Hindlimb muscle (tissue), 1 donor: ENCODE data around the gene HOXA7. TPM values are rescaled to one million over a fixed set of nuclear protein-coding genes. Genes with fewer than 3 reads are reported as not detected.

Source experiments
- DNase-seq: peaks from one replicate; pipeline ENCODE4 v3.0.0-alpha.2; 2013
- polyA plus RNA-seq: library from polyadenylated mRNA; unstranded; fragments of 120-200 nt; gene quantifications from one replicate; pipeline ENCODE4 v1.2.1, GENCODE V29; 2013; ENCODE audit not compliant: insufficient read length

Gene HOXA7
- polyA plus RNA-seq, 1 donor, result 13.5 TPM

DNA sequence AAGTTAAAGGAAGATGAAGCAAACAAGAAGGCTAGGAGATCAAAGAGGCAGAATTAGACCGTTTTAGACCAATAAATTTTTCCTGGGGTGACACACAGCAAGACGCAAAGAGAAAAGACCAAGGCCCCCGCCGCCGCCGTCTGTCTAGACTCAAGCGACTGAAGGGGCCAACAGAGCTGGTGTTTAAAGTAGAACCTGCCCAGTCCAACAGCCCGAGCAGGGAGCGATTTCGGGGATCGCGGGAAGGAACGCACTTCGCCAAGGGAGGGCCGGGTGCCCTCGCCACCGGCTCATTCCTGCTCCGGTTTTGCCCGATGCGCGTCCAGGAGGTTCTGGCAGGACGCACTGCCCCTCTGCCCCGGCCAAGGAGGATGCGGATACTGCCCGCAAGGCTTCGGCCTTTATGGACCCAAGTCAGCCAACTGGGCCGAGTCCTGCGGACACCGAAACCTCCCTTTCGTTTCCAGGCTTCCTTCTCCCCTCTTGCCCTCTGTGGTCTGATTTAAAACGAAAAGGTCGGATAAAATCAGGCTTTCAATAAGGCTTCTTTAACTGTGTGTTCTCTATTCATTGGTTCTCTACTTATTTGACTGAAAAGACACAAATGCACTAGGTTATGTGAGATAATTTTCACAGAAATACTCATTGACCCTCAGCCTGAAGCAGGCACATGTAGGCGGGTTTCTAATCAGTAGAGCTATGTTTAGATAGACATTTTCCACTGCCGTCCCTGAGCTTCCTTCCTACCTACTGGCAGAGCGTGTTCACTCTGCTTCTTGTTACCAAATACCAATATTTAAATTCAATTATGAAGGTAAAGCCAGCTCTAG lies 2.2 kb upstream of the HOXA7 start:
- DNase-seq, result no peak

DNA sequence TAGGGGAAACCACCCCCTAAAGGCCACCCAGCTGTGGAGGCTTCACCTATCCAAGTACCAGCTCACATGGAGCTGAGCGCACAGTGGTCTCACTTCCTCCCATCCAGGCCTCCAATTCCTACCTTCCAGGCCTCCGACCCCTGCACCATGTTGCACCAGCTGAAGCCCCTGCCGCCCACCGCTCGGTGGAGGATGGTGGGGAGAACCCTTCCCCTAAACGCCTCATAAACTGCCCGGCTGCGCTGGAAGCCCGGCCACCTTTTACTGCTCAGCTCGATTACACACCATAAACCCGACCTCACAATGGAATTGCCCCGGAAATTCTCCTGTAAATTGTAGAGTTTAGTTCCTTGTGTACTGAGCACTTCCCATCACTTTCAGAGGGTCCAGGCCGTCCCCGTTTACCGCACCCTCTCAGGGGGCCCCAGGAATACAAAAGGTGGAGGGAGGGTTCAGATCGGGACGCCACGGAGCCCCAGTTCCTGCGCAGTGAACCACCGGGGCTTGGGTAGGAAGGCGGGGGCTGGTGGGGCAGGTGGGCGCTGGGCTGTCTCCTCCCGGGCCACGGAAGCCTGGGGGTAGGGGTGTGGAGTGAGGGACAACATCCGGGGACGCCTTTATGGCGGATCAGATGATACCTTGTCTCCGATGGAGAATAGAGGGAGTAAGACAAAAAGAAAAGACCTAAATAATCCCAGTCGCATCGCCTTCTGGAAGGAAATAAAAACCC lies 1.4 kb upstream of the HOXA7 start:
- no peak for DNase-seq

DNA sequence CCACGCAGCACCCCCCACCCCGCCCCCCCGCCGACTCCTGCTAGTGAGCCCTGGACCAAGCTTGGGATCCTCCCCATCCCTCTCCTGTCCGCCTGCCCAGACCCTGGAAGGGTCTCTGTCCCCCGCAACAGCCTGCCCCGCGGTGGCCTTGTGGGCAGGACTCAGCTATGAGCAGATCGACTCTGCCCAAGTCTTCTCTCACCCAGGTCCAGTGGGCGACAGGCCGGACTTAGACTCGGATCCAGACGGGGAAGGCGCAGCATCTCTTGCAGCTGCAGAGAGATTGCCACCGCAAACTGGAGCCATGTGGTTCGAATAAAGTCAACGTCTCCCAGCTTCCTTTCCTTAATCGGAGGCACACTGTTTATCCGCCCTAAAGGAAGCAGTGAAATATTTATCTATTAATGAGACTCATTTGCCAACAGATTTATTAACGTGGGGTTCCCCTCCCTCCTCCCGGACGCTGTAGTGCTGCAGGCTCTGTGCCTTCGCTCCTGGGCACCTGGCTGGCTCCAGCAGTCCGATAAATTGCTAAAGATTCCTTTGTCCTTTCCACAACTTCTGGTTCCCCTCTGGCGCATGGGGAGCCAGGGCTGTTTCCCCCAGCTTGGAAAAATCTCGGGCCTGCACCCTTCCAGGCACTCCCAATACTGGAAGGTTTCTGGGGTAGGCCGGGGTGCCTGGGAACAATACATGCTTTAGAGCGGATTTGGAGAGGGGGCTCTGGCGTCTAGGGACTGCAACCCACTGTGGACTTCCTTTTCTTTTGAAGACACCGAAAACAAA lies 634 bp upstream of the HOXA7 start:
- DNase-seq, result no peak

DNA sequence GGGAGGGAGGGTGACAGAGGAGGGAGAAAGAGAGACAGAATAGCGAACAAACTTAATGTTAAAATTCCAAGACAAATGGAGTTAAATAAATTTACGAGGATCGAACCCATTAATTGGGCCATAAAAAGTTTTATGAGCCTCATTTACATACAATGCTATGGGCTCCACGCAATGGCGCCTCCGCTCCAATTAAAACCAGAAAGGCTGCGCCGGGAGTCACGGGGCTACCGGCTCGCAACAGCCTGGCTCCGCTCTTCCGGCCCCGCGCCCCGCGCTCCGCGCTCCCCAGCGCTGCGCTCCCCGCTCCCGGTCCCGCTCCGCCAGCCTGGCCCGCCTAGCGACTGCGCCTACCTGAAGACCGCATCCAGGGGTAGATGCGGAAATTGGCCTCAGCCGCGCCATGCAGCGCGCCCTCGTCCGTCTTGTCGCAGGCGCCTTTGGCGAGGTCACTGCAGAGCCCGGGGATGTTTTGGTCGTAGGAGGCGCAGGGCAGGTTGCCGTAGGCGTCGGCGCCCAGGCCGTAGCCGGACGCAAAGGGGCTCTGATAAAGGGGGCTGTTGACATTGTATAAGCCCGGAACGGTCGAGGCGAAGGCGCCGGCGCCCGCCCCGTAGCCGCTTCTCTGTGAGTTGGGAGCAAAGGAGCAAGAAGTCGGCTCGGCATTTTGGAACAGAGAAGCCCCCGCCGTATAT lies 513 bp downstream of the HOXA7 start:
- peak; percentile 59 for DNase-seq

DNA sequence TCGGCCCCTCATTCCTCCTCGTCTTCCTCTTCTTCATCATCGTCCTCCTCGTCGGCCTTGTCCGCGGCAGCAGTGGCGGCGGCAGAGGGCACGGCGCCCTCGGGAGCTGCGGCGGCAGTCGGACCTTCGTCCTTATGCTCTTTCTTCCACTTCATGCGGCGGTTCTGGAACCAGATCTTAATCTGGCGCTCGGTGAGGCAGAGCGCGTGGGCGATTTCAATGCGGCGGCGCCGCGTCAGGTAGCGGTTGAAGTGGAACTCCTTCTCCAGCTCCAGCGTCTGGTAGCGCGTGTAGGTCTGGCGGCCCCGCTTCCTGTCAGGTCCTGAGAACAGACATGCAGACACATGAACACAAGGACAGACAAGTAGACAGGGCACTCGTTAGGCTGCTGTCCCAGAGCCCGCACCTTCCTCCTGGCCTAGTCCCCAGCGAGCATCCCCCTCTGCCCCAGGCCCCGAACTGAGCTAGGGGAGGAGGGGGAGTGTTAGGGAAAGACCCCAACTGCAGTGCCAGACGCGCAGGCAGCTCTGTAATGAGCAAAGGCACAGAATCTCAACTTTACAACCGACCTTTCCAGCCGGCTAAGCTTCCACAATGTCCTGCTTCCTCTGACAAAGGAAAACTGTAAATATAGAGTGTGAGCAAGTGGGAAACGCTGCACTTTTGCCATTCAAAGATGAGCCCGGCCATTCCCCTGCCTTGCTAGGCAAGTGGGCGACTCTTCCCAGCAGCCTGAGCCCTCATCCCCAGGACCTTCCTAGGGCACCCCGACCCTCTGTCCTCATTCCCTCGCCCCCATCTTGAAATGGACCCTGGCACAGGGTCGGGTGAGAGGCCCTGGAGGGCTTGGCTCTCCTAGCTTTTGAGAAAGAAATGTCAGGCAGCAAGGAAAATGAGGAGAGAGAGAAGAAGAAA lies 1.3 kb downstream of the HOXA7 start:
- DNase-seq, result no peak

DNA sequence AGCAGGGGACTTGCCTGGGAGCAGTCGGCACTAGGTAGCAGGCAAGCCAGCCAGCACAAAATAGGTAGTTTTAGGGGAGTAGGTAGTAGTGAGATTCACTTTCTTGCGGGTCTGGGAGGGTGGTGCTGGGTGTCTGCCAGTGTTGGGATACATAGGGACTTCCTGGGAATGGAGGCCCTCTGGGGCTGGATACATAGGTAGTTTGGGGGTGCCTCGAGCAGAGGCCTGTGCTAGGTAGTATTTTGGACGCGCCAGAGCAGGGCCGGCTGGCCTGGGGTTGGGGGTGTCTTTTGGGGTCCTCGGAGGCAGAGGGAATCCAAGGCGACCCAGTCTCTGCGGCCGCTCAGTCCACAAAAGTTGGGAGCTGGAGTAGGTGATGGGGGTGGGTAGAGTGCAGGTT lies 2.1 kb downstream of the HOXA7 start:
- no peak for DNase-seq

DNA sequence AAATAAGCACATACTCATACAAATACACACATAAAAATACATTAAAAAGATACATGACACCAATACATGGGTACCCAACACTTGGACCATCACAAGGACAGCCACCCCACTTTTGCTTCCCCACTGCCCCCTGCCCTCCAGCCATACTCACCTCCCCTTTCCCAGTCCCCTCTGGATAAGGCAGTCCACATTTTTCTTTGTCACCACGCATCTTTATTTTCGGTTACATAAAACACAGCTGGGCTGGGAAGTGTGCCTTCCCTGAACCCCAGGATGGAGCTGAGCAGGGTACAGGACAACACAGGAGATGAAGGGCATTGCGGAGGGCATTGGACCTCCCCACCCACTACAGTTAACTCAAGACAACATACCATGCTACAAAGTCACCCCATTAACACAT lies 2.9 kb downstream of the HOXA7 start:
- no peak for DNase-seq

DNA sequence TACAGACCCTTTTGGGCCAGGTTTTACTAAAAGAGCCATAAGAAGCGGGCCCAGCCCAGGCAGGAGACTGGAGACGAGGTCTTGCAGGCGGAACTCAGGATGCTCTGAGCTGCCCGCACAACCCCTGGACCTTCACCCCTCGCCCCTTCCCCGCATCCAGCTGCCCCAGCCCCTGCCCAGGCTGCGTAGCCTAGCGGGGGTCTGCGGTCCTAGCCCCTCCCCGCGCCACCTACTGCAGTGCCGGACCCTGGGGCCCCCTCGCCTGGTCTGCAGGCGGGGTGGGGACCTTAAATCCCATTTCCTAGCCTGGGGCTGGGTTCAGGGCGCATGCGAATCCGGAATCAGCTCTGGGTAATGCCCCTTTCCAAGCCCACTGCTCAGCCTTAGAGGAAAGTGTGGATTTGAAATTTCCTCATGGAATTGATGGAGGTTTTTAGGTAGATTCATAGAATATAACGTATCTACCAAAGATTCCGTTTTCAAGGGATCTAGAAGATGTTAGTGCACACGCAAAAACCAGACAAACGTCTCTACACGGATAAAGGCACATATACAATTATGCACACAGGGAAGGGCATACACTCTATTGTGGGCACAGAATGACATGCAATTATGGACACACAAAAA lies 3.5 kb downstream of the HOXA7 start:
- DNase-seq, result no peak

DNA sequence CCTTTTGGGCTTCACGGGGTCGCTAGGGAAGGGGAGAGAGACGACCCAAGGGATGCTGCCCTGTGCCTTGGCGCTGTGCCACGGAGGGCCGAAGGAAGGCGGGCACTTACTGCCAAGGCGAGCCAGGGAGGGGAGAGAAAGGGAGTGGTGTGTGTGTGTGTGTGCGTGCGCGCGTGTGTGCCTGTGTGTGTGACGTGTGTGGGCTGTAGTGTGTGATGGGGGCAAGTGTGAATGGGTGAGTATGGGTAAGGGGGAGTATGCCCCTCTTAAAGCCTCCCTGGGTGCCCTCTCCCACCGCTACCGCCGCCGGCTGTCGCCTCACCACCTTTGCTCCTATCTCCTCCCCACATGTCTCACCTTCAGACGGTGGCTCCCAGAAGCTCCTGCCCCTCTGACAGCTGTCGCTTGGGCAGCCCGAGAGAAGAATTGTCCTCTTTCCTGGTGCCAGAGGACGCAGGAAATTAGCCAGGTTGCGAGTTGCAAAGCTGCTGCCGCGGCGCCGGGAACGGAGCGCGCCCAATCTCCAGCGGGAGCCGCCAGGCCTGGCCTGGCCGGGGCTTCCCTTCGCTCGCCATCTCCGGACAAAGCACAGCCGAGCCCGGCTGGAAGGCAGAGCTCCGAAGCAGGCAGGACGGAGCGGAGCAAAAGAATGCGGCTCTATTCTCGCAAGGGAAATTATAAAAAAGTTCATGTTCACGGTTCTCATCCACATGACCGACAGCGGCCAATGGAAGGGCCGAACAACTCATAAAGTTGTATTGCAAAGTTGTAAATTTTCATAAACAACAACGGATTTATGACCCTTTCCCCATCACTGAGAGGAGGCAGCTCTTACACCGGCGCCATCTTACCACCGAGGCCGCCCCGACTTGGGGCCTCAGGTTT lies 4.3 kb downstream of the HOXA7 start, which contains the start of gene HOXA3:
Gene HOXA3 (minus strand): TSS at position 653 of the 885 bp plus-strand sequence. CDS start 41,943 bp downstream, outside the sequence.
- peak; percentile 79 for DNase-seq

DNA sequence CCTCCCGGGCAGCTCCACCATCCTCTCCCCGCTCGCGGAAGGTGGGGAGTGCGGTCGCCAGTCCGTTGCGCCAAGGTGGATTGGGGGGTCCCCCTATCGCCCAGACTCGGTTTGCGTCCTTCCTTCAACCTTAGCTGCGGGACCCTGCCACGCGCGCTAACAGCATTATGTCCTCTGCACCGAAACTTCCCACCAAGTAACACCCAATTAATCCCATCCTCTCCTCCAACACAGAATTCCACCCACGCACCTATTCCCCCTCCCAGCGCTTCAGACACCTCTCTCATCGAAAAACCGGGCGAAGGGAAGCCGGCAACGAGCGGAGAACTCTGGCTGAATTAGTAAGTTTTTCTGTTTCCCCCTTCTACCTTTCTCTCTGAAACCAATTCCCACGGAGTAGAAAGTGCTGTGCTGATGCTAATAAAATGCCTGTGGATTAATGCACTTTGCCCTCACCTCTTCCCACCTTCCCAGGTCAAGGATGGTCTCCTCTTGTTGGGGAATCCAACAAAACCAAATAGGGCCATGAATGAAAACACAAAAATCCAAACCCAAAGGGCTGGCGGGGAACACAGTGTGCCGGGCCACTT lies 5.0 kb downstream of the HOXA7 start:
- DNase-seq, result peak; percentile 63

DNA sequence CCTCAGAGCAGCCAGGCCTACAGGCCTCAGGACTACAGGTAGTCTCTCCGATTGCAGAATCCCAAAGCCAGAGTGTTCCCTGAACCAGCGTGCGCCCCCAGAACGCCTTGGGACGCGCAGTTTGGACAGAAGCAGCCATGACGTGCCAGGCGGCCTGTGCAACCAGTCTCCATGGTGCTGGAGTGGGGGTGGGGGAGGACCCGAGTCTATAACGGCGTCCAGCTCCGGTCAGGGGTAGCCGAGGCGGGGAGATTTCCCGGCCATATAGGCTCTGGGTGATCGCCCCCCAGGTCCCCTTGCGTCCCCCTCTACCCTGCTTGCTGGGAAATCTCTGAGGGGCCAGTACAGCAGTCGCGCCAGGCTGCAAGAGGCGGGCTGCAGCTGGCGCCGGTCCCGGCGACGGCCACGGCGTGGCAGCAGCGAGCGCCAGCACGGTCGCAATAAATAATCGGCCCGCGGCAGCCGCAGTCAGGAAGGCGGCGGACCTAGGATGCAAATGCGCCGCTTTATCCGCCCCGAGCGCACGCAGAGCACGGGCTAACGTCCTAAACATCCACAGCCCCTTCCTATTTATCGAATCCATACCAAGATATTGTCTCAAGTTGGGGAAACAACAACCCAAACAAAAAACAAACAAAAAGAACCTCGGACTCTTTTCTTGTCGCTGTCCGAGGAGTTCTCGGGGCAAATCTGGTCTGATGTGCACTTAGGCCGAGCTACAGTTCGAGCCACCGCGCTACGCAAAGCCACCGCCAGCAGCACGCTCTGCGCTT lies 5.7 kb downstream of the HOXA7 start:
- DNase-seq, result peak; percentile 88

DNA sequence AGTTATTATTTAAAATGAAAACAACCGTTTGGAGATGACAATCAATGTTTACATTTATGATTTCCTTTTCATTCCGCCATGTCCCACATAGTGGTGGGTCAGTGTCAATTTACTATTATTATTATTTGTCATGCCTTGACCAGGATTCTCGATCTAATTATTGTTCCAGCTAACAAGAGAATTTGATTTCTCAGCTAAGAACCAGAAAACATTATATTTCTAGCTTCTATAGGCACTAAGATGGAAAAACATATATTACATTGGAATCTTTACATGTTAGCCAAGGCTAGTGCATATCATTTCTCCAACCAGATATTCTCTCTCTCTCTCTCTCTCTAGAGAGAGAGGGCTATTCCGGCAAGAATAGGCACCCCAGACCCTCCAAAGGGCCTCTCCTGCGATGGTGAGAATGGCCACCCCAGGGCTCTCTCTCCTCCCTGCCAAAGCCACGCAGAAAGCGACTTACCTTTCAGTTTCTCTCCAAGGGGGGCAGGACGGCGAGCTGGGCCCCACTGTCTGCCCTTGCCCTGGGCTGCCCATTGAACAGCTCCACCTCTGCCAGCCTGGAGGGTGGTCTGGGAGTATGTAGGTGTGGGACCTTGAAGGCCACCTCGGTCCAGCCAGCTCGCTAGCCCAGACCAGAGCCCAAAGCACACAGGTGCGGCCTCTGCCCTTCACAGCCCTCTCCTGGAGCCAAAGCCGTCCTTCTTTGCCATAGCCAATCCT lies 6.5 kb downstream of the HOXA7 start:
- no peak for DNase-seq

DNA sequence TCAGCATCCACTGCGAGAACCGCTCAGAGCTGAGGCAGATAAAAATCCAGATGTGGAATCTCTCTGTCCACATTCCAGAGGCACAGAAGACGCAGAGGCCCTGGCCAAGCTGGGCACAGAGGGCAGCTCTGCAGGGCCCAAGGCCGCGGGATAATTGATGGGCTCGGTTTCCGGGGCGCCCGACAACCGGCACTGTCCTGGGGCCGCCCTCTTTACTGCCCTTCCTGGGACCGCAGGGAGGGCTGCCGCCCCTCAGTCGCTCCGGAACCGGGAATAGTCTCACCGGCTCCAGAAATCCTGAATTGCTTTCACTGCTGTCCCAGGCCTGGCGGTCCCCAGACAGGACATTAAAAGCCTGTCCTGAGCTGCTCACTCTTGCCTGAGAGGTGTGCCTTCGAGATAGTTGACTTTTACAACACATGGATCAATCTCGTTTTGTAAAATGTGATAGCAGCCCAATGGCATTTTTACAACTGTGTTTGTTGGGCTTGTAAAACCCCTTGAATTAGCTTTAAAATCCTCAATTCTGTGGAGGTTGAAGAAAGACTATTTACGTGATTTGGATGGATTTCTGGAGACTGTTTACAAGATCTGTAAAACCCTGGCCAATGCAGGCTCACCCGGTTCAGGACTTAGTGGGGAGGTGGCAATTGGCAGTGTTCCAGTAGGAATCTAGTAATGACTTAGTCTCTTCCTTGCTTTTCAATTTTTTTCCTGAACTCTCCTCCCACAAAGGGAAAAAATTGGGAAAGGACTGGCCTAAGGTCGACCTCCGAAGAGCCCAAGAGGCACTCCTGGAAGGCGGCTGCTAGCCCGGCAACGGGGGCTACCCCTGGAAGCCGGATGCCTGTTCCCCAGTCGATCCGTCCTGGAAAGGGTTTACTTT lies 7.5 kb downstream of the HOXA7 start:
- no peak for DNase-seq

DNA sequence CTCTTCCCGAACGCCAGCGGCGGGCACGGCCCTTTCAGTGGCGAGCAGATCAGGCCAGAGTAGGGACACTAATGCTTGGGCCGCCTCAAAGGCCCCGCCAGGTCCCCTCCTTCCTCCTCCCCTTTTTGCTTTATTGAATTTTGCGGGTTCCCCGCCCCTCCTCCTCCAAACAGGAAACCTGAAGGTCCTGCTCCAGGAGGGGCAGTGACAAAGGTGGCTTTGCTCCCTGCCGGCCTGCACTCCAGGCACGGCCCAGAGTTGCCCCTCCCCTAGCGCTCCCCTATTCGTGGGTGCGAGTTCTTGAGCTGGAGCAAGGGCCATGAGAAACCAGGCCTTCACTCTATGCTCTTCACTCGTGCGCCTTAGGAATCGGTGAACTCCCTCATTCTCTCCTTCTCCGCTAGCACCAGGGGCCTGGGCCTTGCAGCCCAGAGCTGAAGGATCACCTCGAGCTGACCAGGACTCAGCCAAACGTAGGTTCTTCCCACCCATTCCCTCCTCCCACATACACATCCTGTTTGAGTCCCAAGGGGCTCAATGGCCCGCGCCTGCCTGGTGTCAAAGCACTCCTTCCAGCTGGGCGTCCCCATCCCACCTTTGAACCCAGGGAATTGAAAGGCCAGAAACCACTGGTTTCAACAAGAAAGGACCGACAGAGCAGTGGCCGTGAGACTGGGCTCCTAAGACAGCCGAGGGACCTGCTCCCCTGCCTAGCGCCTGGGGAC lies 8.3 kb downstream of the HOXA7 start:
- no peak for DNase-seq

DNA sequence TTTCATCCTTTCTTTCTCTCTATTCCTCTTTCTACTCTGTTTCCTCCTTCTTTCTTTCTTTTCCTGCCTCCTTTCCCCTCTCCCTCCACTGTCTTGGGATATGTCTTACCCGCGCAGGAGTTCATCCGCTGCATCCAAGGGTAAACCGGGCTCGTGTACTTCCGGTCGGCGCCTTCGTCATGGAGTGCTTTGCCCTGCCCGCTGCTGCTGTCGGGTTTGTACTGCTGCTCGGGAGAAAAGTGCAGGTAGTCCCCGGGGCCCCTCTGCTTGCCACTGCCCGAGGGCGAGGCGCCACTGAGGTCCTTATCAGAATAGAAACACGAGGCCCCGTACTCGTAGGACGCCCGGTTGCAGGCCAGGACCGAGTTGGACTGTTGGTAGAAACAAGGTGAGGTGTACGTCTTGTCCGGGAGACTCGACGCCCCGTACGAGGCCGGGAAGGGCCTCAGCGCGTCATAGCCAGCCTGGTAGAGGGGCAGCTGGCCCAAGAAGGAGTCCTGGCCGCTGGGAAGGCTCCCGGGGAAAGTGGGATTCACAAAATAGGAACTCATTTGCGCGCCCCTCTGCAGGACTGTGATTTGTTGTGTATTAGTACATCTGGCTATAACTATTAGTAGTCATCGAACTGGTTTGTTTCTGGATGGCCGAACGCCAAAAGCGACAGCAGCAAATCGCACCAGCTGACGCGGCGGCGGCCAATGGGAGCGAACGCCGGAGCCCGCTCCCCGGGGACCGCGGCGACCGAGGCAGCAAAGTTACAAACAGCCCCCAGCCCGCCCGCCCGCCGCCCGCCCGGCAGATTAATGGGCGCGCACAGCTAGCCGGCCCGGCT lies 9.1 kb downstream of the HOXA7 start, which contains the start of gene HOXA6:
Gene HOXA6 (minus strand): TSS at position 576 of the 832 bp plus-strand sequence. CDS start 25 bp downstream, at position 551.
- no peak for DNase-seq
